Measurements from ENCODE around the gene KLHDC4.

KLHDC4 gene

DNA sequence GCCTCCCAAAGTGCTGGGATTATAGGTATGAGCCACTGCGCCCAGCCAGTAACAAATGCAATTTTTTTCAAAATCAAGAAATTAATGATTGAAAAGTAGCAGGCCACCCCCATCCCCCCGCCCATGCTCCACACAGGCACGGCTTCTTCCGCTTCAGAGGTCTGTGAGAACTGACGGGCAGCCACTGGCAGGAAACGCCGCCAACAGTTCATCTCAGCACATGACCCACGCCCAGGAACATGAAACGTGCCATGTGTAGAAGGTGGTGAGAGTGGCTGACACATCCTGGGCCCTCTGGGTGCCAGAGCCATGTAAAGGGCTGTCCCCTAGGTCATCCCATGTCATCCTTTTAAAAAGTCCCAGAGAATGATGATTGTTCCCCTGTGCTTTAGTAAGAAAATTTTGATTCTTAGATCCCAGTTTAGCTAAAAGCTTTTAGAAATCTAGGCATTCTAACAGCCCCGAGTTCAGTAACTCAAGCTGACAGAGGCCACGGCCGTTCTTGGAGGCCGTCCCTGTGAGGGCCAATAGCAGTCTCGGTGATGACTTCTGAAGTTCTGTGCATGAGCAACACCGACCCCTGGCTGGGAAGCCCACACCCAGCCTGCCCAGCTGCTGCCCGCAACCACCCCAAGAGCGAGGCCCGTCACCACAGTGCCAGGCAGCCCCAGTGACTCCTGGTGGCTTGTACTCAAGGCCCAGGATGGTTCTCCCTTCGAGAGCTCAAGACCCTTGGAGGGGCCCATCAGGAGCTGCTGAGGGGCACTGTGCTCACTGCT lies 52.1 kb downstream of the KLHDC4 start:
- TF ChIP-seq POU2F2 (IDR thresholded peaks at IDR 0.05; ENCODE audit: low read depth, low read length) (no peak), POLR2A (IDR thresholded peaks at IDR 0.05; ENCODE audit: low read depth, low read length) (no peak), SPI1 (IDR thresholded peaks at IDR 0.05; ENCODE audit: low read depth, low read length) (no peak), POLR2AphosphoS5 (IDR thresholded peaks at IDR 0.05; ENCODE audit: low read depth, low read length) (no peak), TAF1 (IDR thresholded peaks at IDR 0.05; ENCODE audit: low read depth, low read length) (no peak)
- peak; percentile 74 for FAIRE-seq
- peak; percentile 72 for DNase-seq (ENCODE audit: insufficient read length, low spot score)

DNA sequence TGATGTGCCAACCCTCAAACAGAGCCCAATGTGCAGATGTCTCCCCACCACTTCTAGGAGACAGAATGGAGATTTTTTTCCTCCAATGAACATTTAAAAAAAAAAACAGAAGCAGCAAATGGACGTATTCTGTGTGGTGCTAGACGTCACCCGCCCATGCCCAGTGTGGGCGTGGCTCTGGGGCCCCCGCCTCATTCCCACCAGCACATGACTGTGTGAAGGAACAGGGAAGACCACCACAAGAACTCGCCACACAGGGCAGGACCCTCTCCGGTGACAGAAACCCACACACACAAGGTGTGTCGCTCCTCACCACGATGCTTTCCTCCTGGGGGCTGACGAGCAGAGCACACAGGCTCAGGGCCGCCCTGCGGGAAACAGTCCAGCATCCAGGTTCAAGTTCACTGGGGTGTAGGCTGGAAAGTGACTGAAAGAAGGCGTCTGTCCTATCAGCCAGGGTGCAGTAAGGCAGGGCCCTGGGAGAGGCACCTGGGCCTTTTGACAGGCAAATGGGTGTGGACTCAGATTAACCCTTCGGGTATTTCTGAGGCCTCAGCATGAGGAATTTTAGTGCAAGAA lies 53.5 kb downstream of the KLHDC4 start:
- no peak for TF ChIP-seq POLR2AphosphoS5 (IDR thresholded peaks at IDR 0.05; ENCODE audit: low read depth, low read length)
- no peak for TF ChIP-seq POLR2A (IDR thresholded peaks at IDR 0.05; ENCODE audit: low read depth, low read length)
- no peak for TF ChIP-seq SPI1 (IDR thresholded peaks at IDR 0.05; ENCODE audit: low read depth, low read length)
- TF ChIP-seq PAX5 (IDR thresholded peaks at IDR 0.05; ENCODE audit: insufficient read depth, low read length, severe bottlenecking), result no peak
- no peak for TF ChIP-seq POU2F2 (IDR thresholded peaks at IDR 0.05; ENCODE audit: low read depth, low read length)
- TF ChIP-seq TAF1 (IDR thresholded peaks at IDR 0.05; ENCODE audit: low read depth, low read length), result no peak
- DNase-seq (ENCODE audit: insufficient read length, low spot score), result no peak
- FAIRE-seq, result no peak

DNA sequence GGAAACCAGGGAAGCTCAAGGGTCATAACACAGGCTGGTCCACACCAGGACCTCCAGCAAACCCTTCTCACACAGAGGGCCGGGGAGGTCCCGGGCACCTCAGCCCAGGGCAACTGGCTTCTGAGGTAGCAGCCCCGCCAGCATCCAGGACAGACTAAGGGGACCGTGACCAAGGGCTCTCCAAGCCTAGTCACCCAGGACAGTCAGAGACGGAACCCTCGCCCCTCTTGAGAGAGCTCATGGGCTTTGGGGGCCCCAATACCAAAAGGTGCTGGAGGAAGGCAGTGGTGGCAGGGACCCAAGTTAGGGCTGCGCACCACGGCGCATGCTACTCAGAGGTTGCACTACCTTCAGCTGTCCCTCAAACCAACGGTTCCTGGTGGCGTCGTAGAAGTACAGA lies 54.9 kb downstream of the KLHDC4 start:
- FAIRE-seq (no peak), DNase-seq (ENCODE audit: insufficient read length, low spot score) (no peak)
- TF ChIP-seq POU2F2 (IDR thresholded peaks at IDR 0.05; ENCODE audit: low read depth, low read length), result no peak
- no peak for TF ChIP-seq TAF1 (IDR thresholded peaks at IDR 0.05; ENCODE audit: low read depth, low read length)
- TF ChIP-seq POLR2AphosphoS5 (IDR thresholded peaks at IDR 0.05; ENCODE audit: low read depth, low read length), result no peak
- TF ChIP-seq PAX5 (IDR thresholded peaks at IDR 0.05; ENCODE audit: insufficient read depth, low read length, severe bottlenecking), result no peak
- no peak for TF ChIP-seq POLR2A (IDR thresholded peaks at IDR 0.05; ENCODE audit: low read depth, low read length)
- no peak for TF ChIP-seq SPI1 (IDR thresholded peaks at IDR 0.05; ENCODE audit: low read depth, low read length)

DNA sequence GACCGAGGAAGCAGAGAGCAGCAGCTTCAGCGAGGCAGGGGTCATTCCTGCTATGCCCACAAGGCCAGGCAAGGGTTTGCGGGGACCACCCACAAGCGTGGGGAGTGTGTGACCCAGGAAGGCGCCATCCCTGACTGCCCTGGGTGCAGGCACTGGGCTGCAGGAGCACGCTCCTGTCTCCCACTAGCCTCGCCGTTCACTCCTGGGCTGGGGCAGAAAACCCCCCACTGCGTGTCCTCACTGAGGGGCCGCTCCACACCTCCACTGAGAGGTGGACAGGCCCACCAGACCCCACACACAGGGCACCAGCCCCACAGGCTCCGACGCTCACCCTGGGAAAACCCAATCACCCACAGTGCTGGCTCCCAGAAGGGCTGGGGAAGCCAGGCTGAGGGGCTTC lies 56.1 kb downstream of the KLHDC4 start:
- TF ChIP-seq SPI1 (IDR thresholded peaks at IDR 0.05; ENCODE audit: low read depth, low read length) (no peak), POU2F2 (IDR thresholded peaks at IDR 0.05; ENCODE audit: low read depth, low read length) (no peak)
- no peak for FAIRE-seq
- no peak for DNase-seq (ENCODE audit: insufficient read length, low spot score)

DNA sequence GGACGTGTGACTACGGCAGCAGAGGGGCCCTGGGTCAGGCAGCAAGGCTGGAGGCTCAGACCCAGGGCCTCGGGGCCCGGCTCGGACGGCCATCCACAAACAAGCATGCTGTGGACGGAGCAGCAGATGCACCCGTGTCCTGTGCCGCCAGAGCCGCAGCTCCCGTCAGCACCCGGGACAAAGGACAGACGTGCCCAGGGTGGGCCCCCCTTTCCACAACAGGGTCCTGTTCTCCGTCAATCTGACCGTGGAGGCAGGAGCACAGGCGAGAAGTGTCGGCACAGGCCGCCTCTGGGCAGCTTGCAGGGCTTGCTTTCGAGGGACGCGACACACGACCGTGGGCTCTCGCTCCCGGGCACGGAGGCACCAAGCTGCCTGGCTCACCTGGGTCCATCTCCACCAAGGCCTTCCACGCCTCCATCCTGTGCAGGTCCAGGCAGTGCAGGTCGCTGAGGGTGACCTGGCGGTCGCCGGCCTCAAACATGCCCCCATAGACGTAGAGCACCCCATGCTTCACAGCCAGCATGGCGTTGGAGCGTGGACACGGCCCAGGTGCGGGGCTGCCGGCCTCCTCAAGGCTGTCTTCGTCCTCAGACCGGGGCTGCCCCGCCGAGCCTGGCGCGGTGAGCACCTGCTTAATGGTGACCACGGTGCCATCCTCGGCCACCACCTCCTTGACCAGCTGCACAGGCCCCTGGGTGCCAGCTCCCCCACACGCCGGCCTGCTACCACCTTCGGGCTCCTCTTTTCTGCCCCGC lies 56.7 kb downstream of the KLHDC4 start:
- no peak for DNase-seq (ENCODE audit: insufficient read length, low spot score)
- FAIRE-seq, result no peak
- no peak for TF ChIP-seq SPI1 (IDR thresholded peaks at IDR 0.05; ENCODE audit: low read depth, low read length)
- no peak for TF ChIP-seq PAX5 (IDR thresholded peaks at IDR 0.05; ENCODE audit: insufficient read depth, low read length, severe bottlenecking)
- no peak for TF ChIP-seq TAF1 (IDR thresholded peaks at IDR 0.05; ENCODE audit: low read depth, low read length)
- TF ChIP-seq POU2F2 (IDR thresholded peaks at IDR 0.05; ENCODE audit: low read depth, low read length), result no peak
- no peak for TF ChIP-seq POLR2AphosphoS5 (IDR thresholded peaks at IDR 0.05; ENCODE audit: low read depth, low read length)
- TF ChIP-seq POLR2A (IDR thresholded peaks at IDR 0.05; ENCODE audit: low read depth, low read length), result no peak

DNA sequence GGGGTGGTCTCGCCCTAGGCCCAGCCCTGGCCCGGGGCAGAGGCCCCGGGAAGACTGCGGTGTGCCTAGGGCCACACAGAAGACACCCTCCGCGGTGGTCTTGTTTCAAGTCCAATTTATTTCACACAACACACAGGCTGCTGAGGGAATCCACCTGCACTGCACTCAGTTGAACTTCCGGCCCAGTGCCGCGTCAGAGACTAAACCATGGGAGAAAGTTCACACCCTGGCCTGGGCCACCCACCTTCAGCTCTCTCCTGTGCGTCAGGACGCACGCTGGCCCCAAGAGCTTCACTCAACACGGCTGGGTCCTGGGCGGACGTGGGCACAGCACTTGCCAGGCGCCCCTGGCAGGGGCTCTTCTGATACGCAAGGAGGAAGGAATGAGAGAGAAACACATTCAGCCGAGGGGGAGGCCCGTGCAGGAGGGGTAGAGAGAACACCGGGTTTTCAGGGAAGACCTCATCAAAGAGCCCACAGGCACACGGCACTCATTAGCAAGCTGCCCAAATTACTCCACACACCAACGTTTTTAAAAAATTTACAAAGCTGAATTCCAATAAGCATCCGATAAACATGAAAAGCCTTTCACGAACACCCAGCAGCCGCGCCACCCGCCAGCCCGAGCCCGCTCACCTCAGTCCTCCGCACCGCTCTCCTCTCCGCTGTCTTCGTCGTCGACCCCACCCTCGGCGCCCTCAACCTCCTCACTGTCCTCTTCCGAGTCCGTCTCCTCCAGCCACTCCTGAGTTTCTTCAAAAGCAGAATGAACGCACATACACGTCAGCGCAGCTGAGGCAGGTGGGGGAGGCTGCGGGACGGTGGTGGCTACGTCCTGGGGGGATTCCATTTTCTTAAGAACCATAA lies 57.8 kb downstream of the KLHDC4 start:
- no peak for FAIRE-seq
- DNase-seq (ENCODE audit: insufficient read length, low spot score), result no peak
- no peak for TF ChIP-seq POLR2AphosphoS5 (IDR thresholded peaks at IDR 0.05; ENCODE audit: low read depth, low read length)
- no peak for TF ChIP-seq POLR2A (IDR thresholded peaks at IDR 0.05; ENCODE audit: low read depth, low read length)
- no peak for TF ChIP-seq PAX5 (IDR thresholded peaks at IDR 0.05; ENCODE audit: insufficient read depth, low read length, severe bottlenecking)

DNA sequence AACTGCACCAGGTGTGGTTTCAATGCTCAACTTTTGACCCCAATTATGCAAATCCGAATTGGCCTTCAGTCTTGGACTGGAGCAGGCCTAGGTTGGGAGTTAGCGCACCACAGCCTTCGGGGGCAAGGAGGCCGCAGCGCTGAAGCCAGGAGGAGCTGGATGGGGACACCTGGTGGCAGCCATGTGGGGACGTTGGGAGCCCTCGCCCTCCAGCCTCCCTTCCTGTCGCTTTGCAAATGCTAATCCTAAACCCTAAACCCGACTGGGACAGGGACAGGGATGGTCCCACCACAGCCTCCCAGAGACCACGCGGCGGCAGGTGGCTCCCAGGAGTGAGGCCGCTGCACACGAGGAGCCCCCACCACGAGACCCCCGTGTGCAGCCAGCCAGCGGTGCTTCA lies 58.7 kb downstream of the KLHDC4 start:
- no peak for TF ChIP-seq SPI1 (IDR thresholded peaks at IDR 0.05; ENCODE audit: low read depth, low read length)
- TF ChIP-seq POU2F2 (IDR thresholded peaks at IDR 0.05; ENCODE audit: low read depth, low read length), result no peak
- TF ChIP-seq POLR2AphosphoS5 (IDR thresholded peaks at IDR 0.05; ENCODE audit: low read depth, low read length), result no peak
- DNase-seq (ENCODE audit: insufficient read length, low spot score) (no peak), FAIRE-seq (no peak)

DNA sequence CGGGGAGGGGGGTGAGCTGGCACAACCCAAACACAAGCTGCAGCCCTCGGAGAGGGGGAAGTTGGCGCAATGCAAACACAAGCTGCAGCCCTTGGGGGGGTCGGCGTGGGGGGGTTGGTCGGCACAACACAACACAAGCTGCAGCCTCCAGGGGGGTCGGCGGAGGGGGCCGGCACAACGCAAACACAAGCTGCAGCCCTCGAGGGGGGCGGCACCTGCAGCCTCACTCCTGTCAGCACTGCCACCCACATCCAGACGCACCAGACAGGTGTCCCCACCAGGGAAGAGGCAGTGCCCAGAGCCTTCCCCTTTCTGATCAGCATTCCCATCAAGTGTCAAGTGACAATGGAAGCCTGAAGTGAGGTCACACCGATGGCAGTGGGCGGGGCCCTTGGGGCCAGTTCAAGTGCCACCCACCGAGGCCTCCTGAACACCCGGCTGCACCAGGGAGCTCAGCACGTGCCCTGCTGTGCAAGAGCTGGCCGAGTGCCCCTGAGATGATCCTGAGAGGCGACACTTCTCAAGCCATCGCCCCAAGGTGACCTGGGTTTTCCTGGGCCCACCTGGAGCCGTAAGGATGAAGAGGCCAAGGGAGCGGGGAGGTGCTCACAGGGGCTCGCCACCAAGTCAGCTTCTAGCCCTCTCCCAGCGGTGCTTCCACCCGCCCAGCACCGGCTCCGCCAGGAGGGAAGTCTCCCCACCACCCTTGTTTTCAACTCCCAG lies 59.3 kb downstream of the KLHDC4 start:
- DNase-seq (ENCODE audit: insufficient read length, low spot score) (no peak), FAIRE-seq (no peak)
- no peak for TF ChIP-seq POLR2AphosphoS5 (IDR thresholded peaks at IDR 0.05; ENCODE audit: low read depth, low read length)
- TF ChIP-seq TAF1 (IDR thresholded peaks at IDR 0.05; ENCODE audit: low read depth, low read length), result no peak
- TF ChIP-seq SPI1 (IDR thresholded peaks at IDR 0.05; ENCODE audit: low read depth, low read length), result no peak
- no peak for TF ChIP-seq POU2F2 (IDR thresholded peaks at IDR 0.05; ENCODE audit: low read depth, low read length)
- TF ChIP-seq PAX5 (IDR thresholded peaks at IDR 0.05; ENCODE audit: insufficient read depth, low read length, severe bottlenecking), result no peak
- TF ChIP-seq POLR2A (IDR thresholded peaks at IDR 0.05; ENCODE audit: low read depth, low read length), result no peak

Measured in GM12891 (cell line).